UCSD-AML1 (cell line): ENCODE results near the gene PLXNB2.
A peak's percentile ranks its signal among the peaks of the same experiment; 100 is the strongest.
"Not testable (repeated sequence)": the region's sequence is repeated elsewhere in the genome, so short reads cannot be mapped to it uniquely, and the experiment has no call there.

Source experiments
- DNase-seq: peaks from one replicate; lab custom pipeline; 2025; ENCODE audit not compliant: unreplicated experiment; lab: John Stamatoyannopoulos, UW

Gene PLXNB2

GRCh38 chr22:50326956-50327710, 19.7 kb upstream of the PLXNB2 start, which contains the start of gene DENND6B:
DENND6B (minus strand) TSS chr22:50327012; CDS start chr22:50326988, 24 bp downstream.
- peak; percentile 88 for DNase-seq

- DNase-seq: no peak
Measured at GRCh38 chr22:50326225-50326955, 18.9 kb upstream of the PLXNB2 start.

DNA sequence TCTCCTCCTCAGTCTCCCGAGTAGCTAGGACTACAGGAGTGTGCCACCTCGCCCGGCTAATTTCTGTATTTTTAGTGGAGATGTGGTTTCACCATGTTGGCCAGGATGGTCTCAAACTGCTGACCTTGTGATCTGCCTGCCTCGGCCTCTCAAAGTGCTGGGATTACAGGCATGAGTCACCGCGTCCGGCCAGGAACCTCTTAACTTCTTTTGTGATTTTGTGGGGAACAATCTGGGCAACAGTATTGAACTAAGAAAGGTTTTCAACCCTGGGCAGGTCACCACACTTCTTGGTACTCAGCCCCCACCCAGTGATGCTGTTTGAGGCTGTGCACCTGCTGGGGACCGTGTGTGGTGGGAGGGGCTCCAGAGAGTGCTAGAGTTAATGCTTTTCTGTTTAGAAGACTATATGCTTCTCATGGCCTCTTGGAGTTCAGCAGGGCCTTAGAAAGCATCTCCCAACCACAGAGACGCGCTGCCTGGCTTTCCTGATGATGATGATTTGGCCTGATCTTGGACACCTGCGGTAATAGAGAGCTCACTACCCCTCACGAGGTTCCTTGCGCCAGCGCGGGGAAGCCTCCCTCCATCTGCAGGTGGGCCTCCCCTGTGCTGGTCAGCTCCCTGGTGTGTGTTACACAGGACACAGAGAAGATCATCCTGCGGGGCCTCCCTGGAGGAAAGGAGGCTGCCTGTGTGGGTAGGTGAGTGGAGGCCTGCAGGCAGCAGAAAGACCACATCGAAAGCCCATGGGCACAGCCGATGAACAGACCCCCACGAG, 18.2 kb upstream of the PLXNB2 start:
- DNase-seq: no peak

GRCh38 chr22:50323900-50324299, 16.5 kb upstream of the PLXNB2 start:
- no peak for DNase-seq

- DNase-seq: not testable (repeated sequence)
Measured at GRCh38 chr22:50322382-50323104, 15.1 kb upstream of the PLXNB2 start.

GRCh38 chr22:50320671-50321325, 13.4 kb upstream of the PLXNB2 start:
- DNase-seq: no peak

- DNase-seq: no peak
Measured at GRCh38 chr22:50320116-50320515, 12.7 kb upstream of the PLXNB2 start.

GRCh38 chr22:50319503-50319951, 12.1 kb upstream of the PLXNB2 start:
- no peak for DNase-seq

DNA sequence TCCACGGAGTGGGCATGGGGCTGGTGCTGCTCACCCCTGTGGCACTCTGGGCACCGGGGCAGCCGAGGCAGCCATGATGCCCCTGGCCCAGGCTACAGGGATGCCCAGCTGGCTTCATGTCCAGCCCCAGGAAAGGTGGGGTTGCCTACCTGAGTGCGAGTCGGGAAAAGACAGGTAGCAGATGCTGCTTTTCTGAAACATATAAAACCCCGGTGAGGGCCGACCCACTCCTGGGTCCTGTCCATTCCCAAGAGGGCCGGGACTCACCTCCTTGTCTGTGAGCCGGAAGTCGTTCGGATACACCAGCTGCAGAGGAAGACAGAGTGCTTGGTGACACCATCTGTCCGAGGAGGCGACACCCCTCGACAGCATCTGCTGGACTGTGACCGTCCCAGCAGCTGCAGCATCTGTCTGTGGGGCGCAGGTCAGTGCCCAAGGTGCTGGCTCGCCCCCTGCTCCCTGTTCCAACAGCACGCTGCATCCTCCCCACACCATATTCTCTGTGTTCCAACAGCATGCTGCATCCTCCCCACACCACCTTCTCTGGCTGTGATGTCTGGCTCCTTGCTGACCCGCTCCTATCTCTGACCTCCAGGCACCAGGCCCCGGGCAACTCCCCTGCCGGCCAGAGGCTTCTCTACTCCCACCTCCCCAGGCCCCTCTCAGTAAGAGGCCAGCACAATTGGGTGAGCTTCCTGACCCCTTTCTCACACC, 11.4 kb upstream of the PLXNB2 start:
- DNase-seq: no peak

DNA sequence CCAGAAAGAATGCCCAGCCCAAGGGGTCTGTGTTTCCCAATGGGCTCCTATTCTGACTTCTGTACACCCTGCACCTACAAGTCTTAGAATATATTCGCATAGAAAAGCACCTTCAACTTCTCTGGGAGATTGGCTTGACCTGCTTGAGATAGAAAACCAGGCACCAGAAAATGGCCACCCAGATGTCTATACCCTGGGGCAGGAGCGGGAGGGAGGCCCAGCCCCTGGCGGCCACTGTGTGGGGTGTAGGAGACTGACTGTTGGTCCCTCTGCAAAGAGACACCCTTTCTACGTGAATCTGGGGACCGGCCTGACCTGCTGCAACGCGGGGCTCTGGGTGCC, 10.9 kb upstream of the PLXNB2 start:
- no peak for DNase-seq

GRCh38 chr22:50317674-50318073, 10.2 kb upstream of the PLXNB2 start:
- DNase-seq: no peak

GRCh38 chr22:50317178-50317577, 9.7 kb upstream of the PLXNB2 start:
- no peak for DNase-seq

DNA sequence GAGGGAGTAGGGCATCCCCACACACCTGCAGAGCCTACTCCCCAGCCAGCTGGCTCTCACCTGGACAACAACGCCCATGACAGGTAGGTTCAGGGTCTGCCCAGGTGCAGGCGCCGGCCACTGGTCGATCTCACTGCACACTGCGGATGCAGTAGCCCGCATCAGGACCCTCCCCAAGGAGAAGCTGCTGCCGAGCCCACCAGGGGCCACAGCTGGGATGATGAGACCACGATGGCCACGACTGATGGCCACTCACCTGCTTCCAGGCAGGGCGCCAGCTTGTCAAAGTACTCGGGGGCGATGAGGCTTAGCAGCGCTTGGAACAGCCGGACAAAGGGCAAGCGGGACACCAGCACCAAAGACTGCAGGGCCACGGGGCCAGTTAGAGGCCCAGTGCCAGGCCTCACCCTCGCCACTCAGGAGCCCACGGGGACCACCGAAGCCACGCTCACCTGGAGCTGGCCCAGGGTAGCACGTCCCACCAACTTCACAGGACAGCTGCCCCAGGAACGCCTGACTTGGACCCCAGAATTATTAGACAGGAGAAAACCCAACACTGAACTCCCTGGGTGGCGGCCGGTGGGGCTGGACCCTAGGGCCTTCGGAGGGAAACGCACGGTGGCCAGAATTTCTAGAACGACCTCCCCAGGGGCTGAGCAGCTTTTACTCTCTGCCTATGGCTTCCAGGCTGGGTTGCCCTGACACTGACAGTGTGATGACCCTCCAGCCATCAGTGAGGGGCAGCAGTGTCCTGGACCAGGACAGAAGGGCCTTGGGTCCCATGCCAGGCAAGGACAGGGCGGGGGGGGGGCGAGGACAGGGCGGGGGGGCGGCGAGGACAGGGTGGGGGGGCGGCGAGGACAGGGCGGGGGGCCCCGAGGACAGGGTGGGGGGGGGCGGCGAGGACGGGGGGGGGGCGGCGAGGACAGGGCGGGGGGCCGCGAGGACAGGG, 8.9 kb upstream of the PLXNB2 start:
- no peak for DNase-seq

GRCh38 chr22:50315289-50316113, 8.1 kb upstream of the PLXNB2 start:
- no peak for DNase-seq

DNA sequence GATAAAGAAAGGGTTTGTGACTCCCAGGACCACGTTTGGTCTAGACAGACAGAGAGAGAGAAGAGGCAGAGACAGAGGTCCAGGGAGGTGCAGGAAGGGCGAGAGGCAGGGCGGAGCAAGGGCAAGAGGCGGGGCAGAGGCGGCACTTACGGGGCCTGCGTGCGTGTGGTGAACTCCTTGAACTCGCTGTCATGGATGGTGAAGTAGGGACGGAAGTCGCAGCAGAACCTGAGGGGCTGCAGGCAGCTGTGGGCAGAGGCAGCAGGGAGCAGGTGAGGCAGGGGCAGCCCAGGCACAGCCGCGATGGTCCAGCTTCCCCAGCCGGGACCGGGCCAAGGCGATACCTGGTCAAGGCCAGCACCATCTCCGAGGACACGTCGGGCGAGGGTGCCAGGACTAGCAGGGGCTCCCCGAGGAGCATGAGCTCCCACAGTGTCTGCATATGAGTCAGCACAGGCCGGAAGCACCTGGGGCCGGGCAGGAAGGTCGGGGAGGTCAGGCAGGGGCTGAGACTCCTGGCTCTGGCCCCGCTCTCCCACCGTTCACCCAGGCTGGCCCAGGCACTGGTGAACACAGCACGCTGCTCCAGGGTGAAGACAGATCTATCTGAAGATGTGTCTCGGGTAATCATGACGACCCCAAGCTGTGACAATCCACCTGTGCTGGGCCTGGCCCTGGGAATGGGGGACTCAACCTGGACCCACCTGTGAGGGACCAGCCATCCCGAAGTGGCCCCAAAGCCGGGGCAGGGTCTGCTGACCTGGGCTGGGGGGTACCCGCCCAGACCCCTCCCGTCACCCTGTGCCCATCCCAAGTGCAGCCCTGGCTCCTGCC, 7.2 kb upstream of the PLXNB2 start:
- peak; percentile 81 for DNase-seq

DNA sequence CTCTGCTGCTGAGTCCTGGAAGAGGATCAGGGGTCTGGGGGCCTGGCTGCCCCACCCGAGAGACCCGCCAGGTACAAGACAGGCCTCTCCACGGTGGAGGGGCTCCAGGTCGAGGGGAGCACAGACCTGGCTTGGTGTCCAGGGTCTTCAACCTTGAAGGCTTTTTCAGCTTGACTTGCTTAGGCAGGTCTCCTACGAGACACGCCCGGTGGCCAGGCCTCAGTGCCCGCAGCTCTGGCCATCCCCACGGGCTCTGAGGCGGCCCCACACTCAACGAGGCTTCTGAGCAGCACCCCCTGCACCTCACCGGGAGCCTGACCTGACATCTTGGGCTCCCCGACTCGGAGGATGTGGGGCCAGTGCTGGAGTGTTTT, 6.6 kb upstream of the PLXNB2 start:
- no peak for DNase-seq

- no peak for DNase-seq
Measured at GRCh38 chr22:50313600-50313999, 6.2 kb upstream of the PLXNB2 start.
